HEK293T (cell line): Measurements from ENCODE around the gene POMP.

Source experiments
- CTCF ChIA-PET: fragments of 350-600 bp; formaldehyde crosslinking; extraction: SDS; loops from one replicate; lab custom pipeline; 2021; ENCODE audit warnings: antibody characterized with exemption, inconsistent platforms; lab: Yijun Ruan, JAX
- POLR2A ChIA-PET: fragments of 350-600 bp; formaldehyde crosslinking; extraction: SDS; loops from one replicate; lab custom pipeline; 2020; ENCODE audit warnings: antibody characterized with exemption, inconsistent platforms; lab: Yijun Ruan, JAX
- DNase-seq: peaks from one replicate; pipeline ENCODE4 v3.0.0; 2012; ENCODE audit warnings: mixed read lengths; ENCODE audit errors: extremely low spot score
- ARNT ChIP-seq: fragments of 450-650 bp; IDR thresholded peaks from 2 replicates; pipeline ENCODE4 v1.6.1; 2017; ENCODE audit warnings: mild to moderate bottlenecking
- BHLHE40 ChIP-seq: fragments of 450-650 bp; IDR thresholded peaks from 2 replicates; pipeline ENCODE4 v1.6.1; 2016; ENCODE audit warnings: mild to moderate bottlenecking, moderate library complexity, borderline replicate concordance
- CTBP1 ChIP-seq: fragments of 450-650 bp; IDR thresholded peaks from 2 replicates; pipeline ENCODE4 v1.6.1; 2016; ENCODE audit warnings: borderline replicate concordance
- ELF4 ChIP-seq: fragments of 450-650 bp; IDR thresholded peaks from 2 replicates; pipeline ENCODE4 v1.6.1; 2017; ENCODE audit warnings: antibody characterized with exemption
- FOXA1 ChIP-seq: fragments of 450-650 bp; IDR thresholded peaks from 2 replicates; pipeline ENCODE4 v1.6.1; 2016; ENCODE audit warnings: mild to moderate bottlenecking
- FOXK2 ChIP-seq: fragments of 450-650 bp; IDR thresholded peaks from 2 replicates; pipeline ENCODE4 v1.6.1; 2016; ENCODE audit warnings: mild to moderate bottlenecking
- FOXM1 ChIP-seq: fragments of 450-650 bp; IDR thresholded peaks from 2 replicates; pipeline ENCODE4 v1.6.1; 2017; ENCODE audit warnings: mild to moderate bottlenecking, borderline replicate concordance
- HDGF ChIP-seq: fragments of 450-650 bp; IDR thresholded peaks from 2 replicates; pipeline ENCODE4 v1.6.1; 2017; ENCODE audit warnings: antibody characterized with exemption, borderline replicate concordance
- L3MBTL2 ChIP-seq: fragments of 450-650 bp; conservative IDR thresholded peaks from 2 replicates; pipeline ENCODE4 v1.6.1; 2016; ENCODE audit warnings: mild to moderate bottlenecking
- LEF1 ChIP-seq: fragments of 450-650 bp; IDR thresholded peaks from 2 replicates; pipeline ENCODE4 v1.6.1; 2017; ENCODE audit warnings: mild to moderate bottlenecking, borderline replicate concordance
- NFRKB ChIP-seq: fragments of 450-650 bp; IDR thresholded peaks from 2 replicates; pipeline ENCODE4 v1.6.1; 2016; ENCODE audit warnings: mild to moderate bottlenecking, moderate library complexity
- PKNOX1 ChIP-seq: fragments of 450-650 bp; IDR thresholded peaks from 2 replicates; pipeline ENCODE4 v1.6.1; 2016
- SP1 ChIP-seq: fragments of 450-650 bp; IDR thresholded peaks from 2 replicates; pipeline ENCODE4 v1.6.1; 2017
- SUZ12 ChIP-seq: fragments of 450-650 bp; IDR thresholded peaks from 2 replicates; pipeline ENCODE4 v1.6.1; 2016; ENCODE audit warnings: mild to moderate bottlenecking
- TARDBP ChIP-seq: fragments of 450-650 bp; IDR thresholded peaks from 2 replicates; pipeline ENCODE4 v1.6.1; 2016
- ZNF384 ChIP-seq: fragments of 450-650 bp; IDR thresholded peaks from 2 replicates; pipeline ENCODE4 v1.6.1; 2016

POMP gene

GRCh38 chr13:28697441-28697840 lies 38.5 kb downstream of the POMP start:
- POLR2A ChIA-PET, result no interaction called here
- CTCF ChIA-PET, result no interaction called here

GRCh38 chr13:28699246-28699645 lies 40.3 kb downstream of the POMP start:
- ChIA-PET POLR2A (no interaction called here), CTCF (no interaction called here)
- no peak for DNase-seq
- TF ChIP-seq LEF1 (no peak), ELF4 (no peak), ARNT (no peak), HDGF (no peak), SP1 (no peak), PKNOX1 (no peak), CTBP1 (no peak)

More at GRCh38 chr13:28697441-28697840, 38.5 kb downstream of the POMP start:
- DNase-seq, result no peak
- TF ChIP-seq SUZ12 (no peak), L3MBTL2 (no peak), ELF4 (no peak), NFRKB (no peak), FOXK2 (no peak), LEF1 (no peak), SP1 (no peak), PKNOX1 (no peak), BHLHE40 (no peak), TARDBP (no peak), FOXA1 (no peak)

DNA sequence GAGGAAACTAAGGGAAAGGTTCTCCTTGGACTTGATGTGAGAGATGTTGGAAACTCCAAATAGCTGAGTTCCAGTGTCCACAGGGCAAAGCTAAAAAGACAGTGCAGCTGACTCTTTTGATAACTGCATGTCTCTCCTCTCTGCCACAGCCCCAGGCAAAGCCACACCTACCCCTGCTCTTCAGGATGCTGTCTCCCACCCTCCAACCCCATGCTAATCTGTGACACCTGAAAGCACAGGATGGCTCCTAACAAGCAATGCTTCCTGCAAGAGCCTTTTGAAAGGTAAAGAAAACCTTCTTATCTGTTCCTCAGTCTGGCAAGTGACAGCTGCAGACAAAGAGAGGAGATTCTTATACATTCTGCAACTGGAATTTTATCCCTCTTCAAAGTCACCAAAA lies 45.4 kb downstream of the POMP start:
- DNase-seq, result no peak
- CTCF ChIA-PET, result interaction anchor here (0.7 kb wide), 1 partner anchor 10 kb away, joined by 3 read pairs; no protein-coding TSS in a partner anchor
- TF ChIP-seq SP1, result no peak
- no peak for TF ChIP-seq BHLHE40
- POLR2A ChIA-PET, result no interaction called here

DNA sequence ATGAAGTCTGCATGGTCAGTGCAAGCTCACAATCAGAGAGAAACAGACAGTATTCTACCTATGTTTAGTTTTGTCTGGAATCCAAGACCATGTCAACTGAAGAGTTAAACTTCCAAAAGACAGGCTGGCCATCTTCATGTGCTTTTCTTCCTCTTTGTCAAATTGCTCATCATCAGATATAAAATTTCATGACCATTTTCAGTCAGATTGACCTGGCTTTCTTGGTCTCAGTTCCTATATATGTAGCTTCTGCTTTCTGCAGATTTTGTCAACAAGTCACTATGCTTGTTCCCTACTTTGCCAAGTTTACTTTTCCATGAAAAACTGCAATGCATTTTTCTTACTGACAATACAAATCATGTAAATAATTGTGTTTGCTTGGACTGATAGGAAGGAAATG lies 46.0 kb downstream of the POMP start:
- ChIA-PET POLR2A (no interaction called here), CTCF (no interaction called here)
- TF ChIP-seq PKNOX1 (no peak), BHLHE40 (no peak), FOXM1 (no peak)
- DNase-seq, result no peak

DNA sequence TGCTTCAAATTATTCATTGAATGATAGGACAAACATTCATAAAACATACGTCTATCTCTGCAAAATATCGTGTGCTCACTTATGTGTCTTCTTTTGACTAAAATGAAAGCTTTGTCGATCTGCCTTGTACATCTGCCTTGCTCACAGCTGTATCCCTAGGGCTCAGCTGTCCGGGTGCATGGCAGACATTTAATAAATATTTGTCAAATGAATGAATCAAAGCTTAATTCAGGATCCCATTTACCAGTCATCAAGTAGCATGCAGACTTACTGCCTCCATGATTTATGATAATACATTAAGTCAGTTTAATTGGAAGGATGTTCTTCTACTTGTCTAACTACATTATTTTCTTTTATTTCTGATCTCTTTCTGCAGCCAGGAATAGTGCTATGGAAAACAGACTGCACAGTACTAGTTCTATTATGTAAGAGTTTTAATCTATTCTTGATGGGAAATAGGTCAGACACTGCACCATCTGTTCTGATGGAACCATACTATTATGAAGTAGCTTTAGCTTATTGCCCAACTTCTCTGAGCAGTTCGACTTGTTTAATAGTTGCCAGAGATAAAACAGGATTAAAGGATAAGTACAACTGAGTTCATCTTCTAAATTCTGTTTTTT lies 46.6 kb downstream of the POMP start:
- POLR2A ChIA-PET, result interaction anchor here (0.7 kb wide), 1 partner anchor 12 kb away, joined by 3 read pairs; no protein-coding TSS in a partner anchor
- no peak for DNase-seq
- CTCF ChIA-PET, result no interaction called here
- TF ChIP-seq FOXA1, result no peak
- TF ChIP-seq ELF4, result no peak
- TF ChIP-seq BHLHE40, result no peak
- TF ChIP-seq ZNF384, result no peak
- no peak for TF ChIP-seq L3MBTL2
- TF ChIP-seq TARDBP, result no peak
- no peak for TF ChIP-seq CTBP1
- no peak for TF ChIP-seq FOXM1
- TF ChIP-seq NFRKB, result no peak
- TF ChIP-seq SUZ12, result no peak
- no peak for TF ChIP-seq SP1
- no peak for TF ChIP-seq ARNT
- TF ChIP-seq LEF1, result no peak
- no peak for TF ChIP-seq PKNOX1
- TF ChIP-seq FOXK2, result no peak
- no peak for TF ChIP-seq HDGF

DNA sequence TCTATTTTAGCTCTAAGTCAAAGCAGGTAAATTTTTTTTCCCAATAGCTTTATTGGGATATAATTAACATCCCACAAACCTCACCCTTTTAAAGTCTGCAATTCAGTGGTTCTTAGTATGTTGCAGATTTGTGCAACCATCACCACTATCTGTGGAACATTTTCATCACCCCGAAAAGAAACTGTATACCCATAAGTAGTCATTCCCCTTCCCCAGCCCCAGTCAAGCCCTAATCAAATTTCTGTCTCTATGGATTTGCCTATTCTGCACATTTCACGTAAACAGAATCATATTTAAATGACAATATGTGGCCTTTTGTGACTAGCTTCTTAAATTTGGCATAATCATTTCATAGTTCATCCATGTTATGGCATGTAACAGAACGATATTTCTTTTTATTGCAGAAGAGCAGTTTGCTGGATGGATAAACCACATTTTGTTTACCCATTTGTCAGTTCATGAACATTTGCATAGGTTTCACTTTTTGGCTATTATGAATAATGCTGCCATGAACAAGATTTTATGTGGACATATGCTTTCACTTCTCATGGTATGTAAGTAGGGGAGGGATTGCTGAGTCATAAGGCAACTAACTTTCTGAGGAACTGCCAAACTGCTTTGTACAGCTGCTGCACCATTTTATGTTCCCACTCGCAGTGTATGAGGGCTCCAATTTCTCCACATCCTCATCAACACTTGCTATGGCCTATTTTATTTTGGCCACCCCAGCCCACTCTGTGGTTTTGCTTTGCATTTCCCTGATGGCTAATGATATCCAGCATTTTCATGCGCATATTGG lies 48.9 kb downstream of the POMP start:
- no peak for DNase-seq
- CTCF ChIA-PET, result no interaction called here
- POLR2A ChIA-PET, result no interaction called here
- no peak for TF ChIP-seq TARDBP
- no peak for TF ChIP-seq FOXA1
- TF ChIP-seq SUZ12, result no peak
- TF ChIP-seq LEF1, result no peak
- no peak for TF ChIP-seq ZNF384
- TF ChIP-seq L3MBTL2, result no peak
- TF ChIP-seq FOXM1, result no peak
- no peak for TF ChIP-seq ELF4
- no peak for TF ChIP-seq PKNOX1
- no peak for TF ChIP-seq FOXK2
- no peak for TF ChIP-seq ARNT
- TF ChIP-seq SP1, result no peak
- TF ChIP-seq HDGF, result no peak
- TF ChIP-seq BHLHE40, result no peak
- no peak for TF ChIP-seq CTBP1
- TF ChIP-seq NFRKB, result no peak
